HepG2 (cell line): Measurements from ENCODE around the gene SLC35F3. TPM values are rescaled to one million over a fixed set of nuclear protein-coding genes. Genes with fewer than 3 reads are reported as not detected.
A peak's percentile ranks its signal among the peaks of the same experiment; 100 is the strongest.

Experiments
- DZIP1 ChIP-seq: sonication (generic); formaldehyde crosslinking; IDR thresholded peaks from 2 replicates; pipeline ENCODE4 v1.5.0; 2020; ENCODE audit warnings: mild to moderate bottlenecking, missing genetic modification reagents
- ELF4 ChIP-seq: sonication (generic); formaldehyde crosslinking; IDR thresholded peaks from 2 replicates; pipeline ENCODE4 v1.5.0; 2020; ENCODE audit warnings: missing genetic modification reagents, mild to moderate bottlenecking, moderate library complexity, borderline replicate concordance
- GABPB1 ChIP-seq: IDR thresholded peaks from 2 replicates; pipeline ENCODE4 v1.6.1; 2016; ENCODE audit warnings: mild to moderate bottlenecking, missing genetic modification reagents, moderate library complexity, missing compliant biosample characterization
- KDM5A ChIP-seq: fragments of 200-600 bp; sonication (generic); IDR thresholded peaks from 2 replicates; pipeline ENCODE4 v1.7.0; 2018; ENCODE audit warnings: antibody characterized with exemption, mild to moderate bottlenecking, low read length, borderline replicate concordance
- MAF1 ChIP-seq: sonication (generic); formaldehyde crosslinking; IDR thresholded peaks from 2 replicates; pipeline ENCODE4 v1.5.0; 2020; ENCODE audit warnings: missing genetic modification reagents, borderline replicate concordance
- MED1 ChIP-seq: sonication (generic); formaldehyde crosslinking; IDR thresholded peaks from 2 replicates; pipeline ENCODE4 v1.4.0; 2020; ENCODE audit warnings: missing genetic modification reagents
- MYNN ChIP-seq: sonication (generic); formaldehyde crosslinking; IDR thresholded peaks from 2 replicates; pipeline ENCODE4 v1.4.0; 2020; ENCODE audit warnings: mild to moderate bottlenecking, low read depth, missing genetic modification reagents
- RFXAP ChIP-seq: sonication (generic); formaldehyde crosslinking; IDR thresholded peaks from 2 replicates; pipeline ENCODE4 v1.4.0; 2020; ENCODE audit warnings: missing genetic modification reagents, borderline replicate concordance
- TFE3 ChIP-seq: IDR thresholded peaks from 2 replicates; pipeline ENCODE4 v1.6.1; 2016
- ZNF3 ChIP-seq: IDR thresholded peaks from 2 replicates; pipeline ENCODE4 v1.7.0; 2017; ENCODE audit warnings: inconsistent platforms
- ZNF318 ChIP-seq: sonication (generic); formaldehyde crosslinking; IDR thresholded peaks from 2 replicates; pipeline ENCODE4 v1.4.0; 2020; ENCODE audit warnings: mild to moderate bottlenecking, missing genetic modification reagents
- polyA plus RNA-seq, 8 experiments: library from polyadenylated mRNA; depleted of rRNA in 3 of 8; stranded (reverse) in 7 of 8; unstranded in 1 of 8; fragments of >200 nt; fragmentation: Illumina TruSeq in 4 of 8; extraction: Trizol in 4 of 8; gene quantifications; 2 replicates each; pipeline versions ENCODE4 v1.2.1 to v1.2.3, GENCODE V29; 2011 to 2016; ENCODE audit warnings: low read depth in 4 of 8, missing spikeins in 1 of 8, mixed read lengths in 1 of 8; ENCODE audit not compliant: insufficient read depth in 1 of 8
- total RNA-seq, 5 experiments: library from RNA; depleted of rRNA; stranded (reverse); fragments of >200 nt; fragmentation: Illumina TruSeq; extraction: Trizol; gene quantifications; 2 replicates each; pipeline ENCODE4 v1.2.3, GENCODE V29; 2016; ENCODE audit warnings: low read depth in 1 of 5
- TF ChIP-seq, protein P1 (sequence below), 2 experiments: sonication (generic) in 1 of 2; formaldehyde crosslinking in 1 of 2; IDR thresholded peaks; 2 replicates each; pipeline versions ENCODE4 v1.5.1 to v1.6.1; 2011 to 2020; ENCODE audit warnings: borderline replicate concordance in 1 of 2, low read depth in 1 of 2, low read length in 1 of 2, mild to moderate bottlenecking in 1 of 2, missing genetic modification reagents in 1 of 2, moderate library complexity in 1 of 2

SLC35F3 gene
- total and polyA plus RNA-seq, 2 of the 13 experiments (the other 11 are each of a cell fraction or from before 2014, with no cell fraction given), result not detected

GRCh38 chr1:234373064-234373958 lies 468.8 kb downstream of the SLC35F3 start, which contains the start of gene COA6 (continued):
- TF ChIP-seq ZNF318 (peak; percentile 73; the same call in 1 of the 2 replicates), RFXAP (peak; percentile 58; the same call in 1 of the 2 replicates), MAF1 (no peak), KDM5A (peak; percentile 97), ZNF3 (no peak), MYNN (0 out of 2 replicates have a peak, but pooled peaks have one; percentile 33), ELF4 (CRISPR knock-in tag) (peak; percentile 91), MED1 (CRISPR knock-in tag) (peak; percentile 83), TFE3 (CRISPR knock-in tag) (peak; percentile 96), DZIP1 (CRISPR knock-in tag) (peak; percentile 31; the same call in 1 of the 2 replicates), GABPB1 (CRISPR knock-in tag) (peak; percentile 98)
- TF ChIP-seq, protein P1, sequence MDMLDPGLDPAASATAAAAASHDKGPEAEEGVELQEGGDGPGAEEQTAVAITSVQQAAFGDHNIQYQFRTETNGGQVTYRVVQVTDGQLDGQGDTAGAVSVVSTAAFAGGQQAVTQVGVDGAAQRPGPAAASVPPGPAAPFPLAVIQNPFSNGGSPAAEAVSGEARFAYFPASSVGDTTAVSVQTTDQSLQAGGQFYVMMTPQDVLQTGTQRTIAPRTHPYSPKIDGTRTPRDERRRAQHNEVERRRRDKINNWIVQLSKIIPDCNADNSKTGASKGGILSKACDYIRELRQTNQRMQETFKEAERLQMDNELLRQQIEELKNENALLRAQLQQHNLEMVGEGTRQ (IDR thresholded peaks at IDR 0.05; ENCODE audit: low read depth, low read length), result no peak
- TF ChIP-seq, protein P1 (CRISPR knock-in tag; IDR thresholded peaks at IDR 0.05; ENCODE audit: borderline replicate concordance), result peak; percentile 69
